ENCODE measurements around the gene FMNL1. TPM values are rescaled to one million over a fixed set of nuclear protein-coding genes. Genes with fewer than 3 reads are reported as not detected.

FMNL1 gene
- total RNA-seq, 1 donor from 2014 or later: 87.0 TPM

- TF ChIP-seq CTCF (IDR thresholded peaks at IDR 0.05): peak; percentile 96
- Histone ChIP-seq H3K4me3 (no peak overlapping the region), H3K27me3 (ENCODE audit: low read depth) (no peaks in the 10 kb centered on the region), H3K9me3 (no peaks in the 10 kb centered on the region), H3K36me3 (no peaks in the 10 kb centered on the region), H3K27ac (no peak overlapping the region), H3K4me1 (peaks cover 34% of the 10 kb centered on the region)
- intact Hi-C loops (cut with DNase I): no loop called here
- peak; percentile 87 for DNase-seq
- ATAC-seq: peak; percentile 81 to 89
These were observed 2.6 kb upstream of the FMNL1 start for GRCh38 chr17:45218895-45219661.

GRCh38 chr17:45220079-45220478 is 1.6 kb upstream of the FMNL1 start:
- H3K36me3 ChIP-seq: no peaks in the 10 kb centered on the region
- no peaks in the 10 kb centered on the region for H3K27me3 ChIP-seq (ENCODE audit: low read depth)
- TF ChIP-seq CTCF (IDR thresholded peaks at IDR 0.05): no peak
- no peak overlapping the region for H3K4me3 ChIP-seq
- intact Hi-C loops (cut with DNase I): no loop called here
- peaks cover 34% of the 10 kb centered on the region for H3K4me1 ChIP-seq
- no peaks in the 10 kb centered on the region for H3K9me3 ChIP-seq
- DNase-seq (no peak), ATAC-seq (no peak)
- no peak overlapping the region for H3K27ac ChIP-seq

GRCh38 chr17:45222014-45222288 is 266 bp downstream of the FMNL1 start:
- Histone ChIP-seq H3K27ac (peak overlapping the region; percentile 81), H3K4me3 (peak overlapping the region; percentile 60), H3K9me3 (no peaks in the 10 kb centered on the region), H3K36me3 (no peaks in the 10 kb centered on the region), H3K4me1 (peaks cover 53% of the 10 kb centered on the region), H3K27me3 (ENCODE audit: low read depth) (no peaks in the 10 kb centered on the region)
- intact Hi-C loops (cut with DNase I): no loop called here
- ATAC-seq (no peak), DNase-seq (no peak)
- TF ChIP-seq CTCF (IDR thresholded peaks at IDR 0.05): no peak

GRCh38 chr17:45222289-45222995 is 757 bp downstream of the FMNL1 start:
- Histone ChIP-seq H3K4me3 (peak overlapping the region; percentile 60), H3K9me3 (no peaks in the 10 kb centered on the region), H3K27me3 (ENCODE audit: low read depth) (no peaks in the 10 kb centered on the region), H3K27ac (peak overlapping the region; percentile 81), H3K36me3 (no peaks in the 10 kb centered on the region), H3K4me1 (peaks cover 58% of the 10 kb centered on the region)
- no peak for TF ChIP-seq CTCF (IDR thresholded peaks at IDR 0.05)
- ATAC-seq (no peak), DNase-seq (no peak)
- intact Hi-C loops (cut with DNase I): no loop called here

DNA sequence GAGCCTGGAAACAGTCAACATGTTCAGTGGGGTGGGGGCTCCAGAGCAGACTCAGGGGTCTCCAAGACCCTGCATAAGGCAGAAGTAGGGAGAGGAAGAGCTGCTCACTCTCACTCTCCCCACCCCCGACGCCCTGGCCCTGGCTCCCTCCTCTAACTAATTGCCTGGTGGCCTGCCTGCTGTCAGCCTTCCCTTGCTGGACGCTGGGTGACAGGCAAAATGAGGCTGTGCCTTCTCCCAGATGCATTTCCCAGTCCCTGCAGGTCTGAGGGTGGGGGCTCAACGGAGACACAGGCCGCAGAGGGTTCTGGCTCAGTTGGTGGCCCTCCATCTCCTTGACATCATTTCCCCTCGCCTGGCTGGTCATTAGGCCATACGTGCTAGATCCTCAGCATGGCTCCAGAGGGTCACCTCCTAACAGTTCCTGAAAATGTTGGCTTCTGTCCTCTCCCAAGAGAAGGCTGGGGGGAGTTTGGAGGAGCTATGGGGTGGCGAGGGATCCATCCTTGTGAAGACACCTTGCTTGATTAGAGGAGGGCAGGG is 1.4 kb downstream of the FMNL1 start:
- Histone ChIP-seq H3K27me3 (ENCODE audit: low read depth) (no peaks in the 10 kb centered on the region), H3K4me1 (peaks cover 64% of the 10 kb centered on the region), H3K27ac (peak overlapping the region; percentile 81), H3K9me3 (no peaks in the 10 kb centered on the region), H3K36me3 (no peaks in the 10 kb centered on the region), H3K4me3 (peak overlapping the region; percentile 60)
- no peak for TF ChIP-seq CTCF (IDR thresholded peaks at IDR 0.05)
- ATAC-seq: no peak
- no peak for DNase-seq
- intact Hi-C loops (cut with DNase I): no loop called here

Measured in lower lobe of right lung (tissue), 2 donors.